Right renal pelvis (tissue), 4 donors: ENCODE results near the gene GIN1. TPM values are rescaled to one million over a fixed set of nuclear protein-coding genes. Genes with fewer than 3 reads are reported as not detected.
A peak's percentile ranks its signal among the peaks of the same experiment; 100 is the strongest.

Source experiments
- DNase-seq, 4 donors: peaks; one replicate each; pipeline ENCODE4 v3.0.0-alpha.2; 2013; ENCODE audit warnings: low read depth in 4 of 4, low spot score in 3 of 4, missing footprints in 1 of 4
- polyA plus RNA-seq, 4 donors: library from polyadenylated mRNA; unstranded; fragments of 120-200 nt; gene quantifications; one replicate each; pipeline ENCODE4 v1.2.1, GENCODE V29; 2013; ENCODE audit not compliant: insufficient read length in 4 of 4

Gene GIN1
- polyA plus RNA-seq, 4 donors, result 11.0 to 13.9 (median 13.6) TPM

GRCh38 chr5:103041071-103041676, 78.8 kb downstream of the GIN1 start:
- peak in 1 of 4 donors; percentile 2 for DNase-seq

DNA sequence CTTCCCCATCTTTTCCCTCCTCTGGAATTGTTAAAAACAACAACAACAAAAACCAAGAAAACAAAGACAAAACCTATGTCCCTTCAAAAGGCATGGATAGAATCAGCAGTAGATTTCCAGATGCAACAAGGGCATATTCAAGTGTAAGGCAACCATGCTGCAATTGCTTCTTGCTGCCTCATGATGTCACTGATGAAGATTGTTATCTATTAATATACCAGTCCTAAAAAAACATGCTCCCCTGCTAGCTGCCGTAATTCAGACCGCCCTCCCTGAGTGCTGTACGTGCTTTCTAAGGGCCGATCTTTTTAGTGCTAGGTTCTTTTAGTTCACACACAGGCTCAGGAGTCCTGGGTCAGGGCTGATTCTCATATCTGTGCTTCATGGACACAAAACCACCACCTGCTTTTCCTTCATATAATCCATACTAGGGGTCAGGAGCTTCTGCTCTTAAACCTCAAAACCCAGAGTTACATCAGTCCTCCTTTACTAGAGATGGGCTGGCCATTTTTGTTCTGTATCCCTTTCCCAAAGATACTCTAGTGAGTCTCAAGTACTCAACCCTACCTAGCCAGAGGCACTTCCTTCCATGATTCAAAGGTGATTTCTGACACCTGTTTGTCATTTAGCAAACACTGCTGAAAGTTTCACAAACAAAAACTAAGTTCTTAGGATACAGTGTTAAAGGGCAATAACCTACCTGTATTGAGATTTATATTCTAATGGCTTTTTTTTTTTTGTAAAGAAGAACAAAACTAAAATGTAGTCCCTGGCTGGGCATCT, 82.1 kb downstream of the GIN1 start:
- no peak for DNase-seq

DNA sequence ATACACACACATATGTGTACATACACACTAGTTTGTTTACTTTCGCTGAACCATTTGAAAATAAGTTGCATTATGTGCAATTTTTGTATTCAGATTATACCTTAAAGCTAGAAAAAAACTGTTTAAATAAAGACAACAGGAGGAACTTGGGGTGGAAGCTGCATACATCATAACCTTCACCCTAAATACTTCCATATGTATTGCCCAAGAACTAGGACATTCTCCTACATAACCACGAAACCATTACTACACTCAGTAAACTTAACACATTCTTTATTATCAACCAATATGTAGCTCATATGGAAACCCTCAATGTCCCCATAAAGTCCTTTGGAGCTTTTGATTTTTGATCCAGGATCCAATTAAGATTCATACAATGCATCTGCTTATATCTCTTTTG, 83.3 kb downstream of the GIN1 start:
- DNase-seq, result no peak

Other genes with a start within 250 kb of the GIN1 start
- gene PPIP5K2, start 163 bp upstream of the GIN1 start, polyA plus RNA-seq, result 100 to 1,000 TPM in 2 of 4 donors, 10 to 100 TPM in 2; 69.5 to 103 (median 99.4) TPM
- gene MACIR, start 138.6 kb upstream of the GIN1 start, polyA plus RNA-seq, result 10 to 100 TPM; 20.8 to 27.1 (median 24.5) TPM